ENCODE data around the gene SRGAP1. TPM values are rescaled to one million over a fixed set of nuclear protein-coding genes. Genes with fewer than 3 reads are reported as not detected.

The SRGAP1 gene
- total and polyA plus RNA-seq, 2 of the 13 experiments (the other 11 are each of a cell fraction or from before 2014, with no cell fraction given), result 1.6 to 3.4 TPM

GRCh38 chr12:63912651-63913050, 68.2 kb downstream of the SRGAP1 start:
- FAIRE-seq, result no peak
- CTCF ChIA-PET (ENCODE audit: low intra/inter-chr PET ratio, low total read pairs), result no interaction called here
- no peak for TF ChIP-seq FOXA1 (IDR thresholded peaks at IDR 0.05)
- no peak for TF ChIP-seq FOXA1 (CRISPR knock-in tag; IDR thresholded peaks at IDR 0.05)
- TF ChIP-seq ZNF234 (CRISPR knock-in tag; conservative IDR thresholded peaks at IDR 0.05), result no peak
- no peak for TF ChIP-seq RFXANK (CRISPR knock-in tag; IDR thresholded peaks at IDR 0.05)
- no peak for TF ChIP-seq HMGXB3 (CRISPR knock-in tag; IDR thresholded peaks at IDR 0.05; ENCODE audit: borderline replicate concordance)
- TF ChIP-seq SALL2 (CRISPR knock-in tag; IDR thresholded peaks at IDR 0.05), result no peak
- no peak for TF ChIP-seq NFRKB (IDR thresholded peaks at IDR 0.05)
- TF ChIP-seq MEIS1 (CRISPR knock-in tag; IDR thresholded peaks at IDR 0.05; ENCODE audit: borderline replicate concordance), result no peak
- no peak for TF ChIP-seq ZNF30 (CRISPR knock-in tag; IDR thresholded peaks at IDR 0.05)
- TF ChIP-seq CAMTA2 (CRISPR knock-in tag; IDR thresholded peaks at IDR 0.05; ENCODE audit: borderline replicate concordance), result no peak
- no peak for TF ChIP-seq ZBTB34 (CRISPR knock-in tag; IDR thresholded peaks at IDR 0.05)
- no peak for TF ChIP-seq ZNF772 (CRISPR knock-in tag; IDR thresholded peaks at IDR 0.05)
- TF ChIP-seq ZNF20 (CRISPR knock-in tag; IDR thresholded peaks at IDR 0.05), result no peak
- no peak for TF ChIP-seq TCF7 (IDR thresholded peaks at IDR 0.05; ENCODE audit: low read depth)
- TF ChIP-seq ZNF574 (CRISPR knock-in tag; IDR thresholded peaks at IDR 0.05), result no peak
- BruUV-seq (replicated peaks), result no TSS peak
- Histone ChIP-seq H4K20me1 (ENCODE audit: insufficient read depth, low read length) (no peaks in the 10 kb centered on the region), H3K4me3 (replicated peaks in 1 of 3; ENCODE audit: insufficient read depth in 1 of 3, low read depth in 2 of 3, low read length in 3 of 3) (no peak overlapping the region), H3K36me3 (replicated peaks in 1 of 2; ENCODE audit: control insufficient read depth in 1 of 2, insufficient read depth in 2 of 2, low read length in 2 of 2) (no peaks in the 10 kb centered on the region), H3K4me1 (ENCODE audit: insufficient read depth, low read length) (peaks cover 34% of the 10 kb centered on the region), H3K79me2 (ENCODE audit: insufficient read depth, low read length) (no peaks in the 10 kb centered on the region), H2AFZ (ENCODE audit: low read length) (no peak overlapping the region), H3K4me2 (ENCODE audit: low read depth, low read length) (no peak overlapping the region), H3K9ac (ENCODE audit: insufficient read depth, low read depth, low read length) (no peak overlapping the region), H3K9me3 (ENCODE audit: low read length) (no peaks in the 10 kb centered on the region), H3K27me3 (ENCODE audit: control insufficient read depth in 1 of 2, insufficient read depth in 2 of 2, low read length in 2 of 2) (no peaks in the 10 kb centered on the region), H3K27ac (ENCODE audit: extremely low read length, insufficient read depth, low read length) (no peak overlapping the region)
- POLR2A ChIA-PET, result no interaction called here
- DNase-seq (ENCODE audit: low spot score), result no peak
- intact Hi-C loops (cut with micrococcal nuclease; ENCODE audit: unreplicated experiment) (no loop called here), in situ Hi-C loops (cut with HindIII; ENCODE audit: extremely low pct_ligation_motif_present, low pct_unique_long_range_greater_than_20kb) (no loop called here)
- no peak for ATAC-seq
- 93% methylated on average over 2 of the region's 2 CpGs for WGBS (ENCODE audit: low lambda C conversion rate)
